Limb (tissue), 2 donors: Measurements from ENCODE around the gene WNT4.
A peak's percentile ranks its signal among the peaks of the same experiment; 100 is the strongest.

ENCODE experiments used
- DNase-seq, 2 donors: peaks; one replicate each; pipeline ENCODE4 v3.0.0-alpha.2; 2016; ENCODE audit errors: extremely low spot score in 2 of 2

Gene WNT4

GRCh38 chr1:22143065-22144033, at the start of gene WNT4:
Gene WNT4, minus strand, starts transcription at chr1:22143097. Its CDS starts 175 bp downstream, at chr1:22142922.
- peak in 1 of 2 donors; percentile 66 for DNase-seq

DNA sequence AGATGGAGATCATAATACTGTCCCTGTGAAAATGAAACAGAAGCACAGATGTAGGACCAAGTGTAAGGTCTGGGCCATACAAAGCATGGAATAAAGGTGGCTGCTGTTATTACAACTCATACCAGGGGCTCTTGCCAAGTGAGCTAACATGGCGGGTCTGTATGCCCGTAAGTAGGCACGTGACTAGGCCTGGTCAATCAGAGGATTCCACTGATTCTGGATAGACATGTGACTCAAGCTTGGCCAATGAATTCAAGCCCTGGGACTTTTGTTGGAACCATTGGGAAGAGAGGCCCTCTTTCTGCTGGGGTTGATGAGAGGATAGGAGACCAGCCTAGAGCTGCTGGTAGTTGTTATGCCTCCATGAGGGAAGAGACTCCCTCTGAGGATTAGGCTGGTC, 47.8 kb upstream of the WNT4 start:
- no peak for DNase-seq

DNA sequence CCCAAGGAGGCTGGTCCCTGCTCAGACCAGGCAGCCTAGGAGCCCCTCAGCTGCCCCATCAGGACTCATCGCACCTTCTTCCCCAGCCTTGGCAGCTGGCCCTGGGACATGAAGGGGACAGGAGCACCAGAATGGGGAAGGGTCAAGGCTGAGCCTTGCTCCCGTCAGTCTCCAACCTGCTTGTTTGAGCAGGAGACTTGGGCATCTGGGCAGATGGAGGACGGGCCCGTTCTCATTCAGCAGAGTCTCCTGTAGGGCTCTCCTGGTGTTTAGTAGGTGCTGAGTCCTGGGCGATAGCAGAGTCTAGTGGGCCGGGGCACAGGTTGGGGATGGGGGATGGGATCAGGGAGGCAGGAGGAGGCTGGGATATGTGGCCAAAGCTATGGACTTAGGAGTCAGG, 47.4 kb upstream of the WNT4 start:
- no peak for DNase-seq

DNA sequence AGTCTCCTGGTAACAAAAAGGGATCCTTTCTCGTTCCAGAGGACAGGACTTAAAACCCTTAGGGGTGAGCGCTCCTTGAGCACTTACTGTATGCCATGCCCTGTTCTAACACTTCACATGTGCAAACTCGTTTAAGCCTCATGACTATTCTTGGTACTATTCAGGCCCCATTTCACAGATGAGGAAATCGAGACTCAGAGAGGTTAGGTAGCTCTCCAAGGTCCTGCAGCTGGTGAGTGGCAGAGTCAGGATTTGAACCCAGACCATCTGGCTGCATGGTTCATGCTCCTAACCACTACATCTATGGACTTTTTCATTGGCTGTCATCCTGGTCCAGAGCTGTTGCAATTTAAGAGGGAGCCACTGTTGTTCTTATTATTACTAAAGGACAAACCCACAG, 46.7 kb upstream of the WNT4 start:
- no peak for DNase-seq

DNA sequence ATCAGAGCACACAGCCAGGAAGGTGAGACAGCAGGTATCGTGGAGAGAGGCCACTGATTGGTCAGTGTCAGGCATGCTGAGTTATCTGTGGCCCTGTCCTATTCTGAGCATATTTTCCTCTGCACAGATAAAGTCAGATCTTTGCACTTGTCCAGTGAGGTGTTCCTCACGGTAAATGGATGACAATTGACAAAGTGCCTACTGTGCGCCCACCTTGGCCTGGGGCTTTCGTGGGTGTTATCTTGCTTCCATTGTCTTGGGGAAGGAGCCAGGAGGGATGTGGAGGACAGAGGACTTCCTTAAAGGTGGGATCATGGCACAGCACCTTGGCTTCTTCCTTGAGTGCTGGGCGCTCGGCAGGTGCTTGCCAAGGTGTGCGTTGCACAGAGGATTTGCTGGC, 46.0 kb upstream of the WNT4 start:
- no peak for DNase-seq

GRCh38 chr1:22188436-22188835, 45.5 kb upstream of the WNT4 start:
- no peak for DNase-seq

DNA sequence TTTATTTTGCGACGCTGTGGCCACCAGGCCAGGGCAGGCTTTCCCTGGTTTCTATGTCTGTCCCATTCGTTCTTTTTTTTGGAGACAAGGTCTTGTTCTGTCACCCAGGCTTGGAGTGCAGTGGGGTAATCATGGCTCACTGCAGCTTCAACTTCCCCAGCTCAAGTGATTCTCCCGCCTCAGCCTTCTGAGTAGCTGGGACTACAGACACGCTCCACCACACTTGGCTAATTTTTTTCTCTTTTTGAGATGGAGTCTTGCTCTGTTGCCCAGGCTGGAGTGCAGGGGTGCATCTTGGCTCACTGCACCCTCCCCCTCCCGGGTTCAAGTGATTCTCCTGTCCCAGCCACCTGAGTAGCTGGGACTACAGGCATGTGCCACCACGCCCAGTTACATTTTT, 43.4 kb upstream of the WNT4 start:
- no peak for DNase-seq

GRCh38 chr1:22184892-22185612, 42.2 kb upstream of the WNT4 start:
- peak; percentile 44 to 78 for DNase-seq

DNA sequence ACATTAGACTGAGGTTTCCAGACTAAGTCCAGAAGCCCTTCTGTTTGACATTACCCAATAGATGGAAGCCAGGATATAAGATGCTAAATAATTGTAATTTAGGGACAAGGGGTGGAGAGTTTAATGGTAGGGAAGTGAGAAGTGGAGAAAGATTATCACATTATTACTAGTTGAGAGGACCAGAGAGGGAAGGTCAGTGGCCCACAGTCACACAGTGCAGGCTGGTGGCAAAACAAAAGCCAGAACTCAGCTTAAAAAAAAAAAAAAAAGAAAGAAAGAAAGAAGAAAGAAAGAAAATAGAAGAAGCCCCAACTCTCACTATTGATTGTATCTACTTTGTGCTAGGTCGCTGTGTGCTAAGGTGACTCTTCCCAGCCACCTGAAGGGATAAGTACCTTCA, 41.6 kb upstream of the WNT4 start:
- DNase-seq, result no peak

- no peak for DNase-seq
Measured at GRCh38 chr1:22182715-22183114, 39.8 kb upstream of the WNT4 start.

GRCh38 chr1:22179197-22179803, 36.4 kb upstream of the WNT4 start:
- DNase-seq, result no peak

- DNase-seq, result no peak
Measured at GRCh38 chr1:22177354-22178003, 34.6 kb upstream of the WNT4 start.

DNA sequence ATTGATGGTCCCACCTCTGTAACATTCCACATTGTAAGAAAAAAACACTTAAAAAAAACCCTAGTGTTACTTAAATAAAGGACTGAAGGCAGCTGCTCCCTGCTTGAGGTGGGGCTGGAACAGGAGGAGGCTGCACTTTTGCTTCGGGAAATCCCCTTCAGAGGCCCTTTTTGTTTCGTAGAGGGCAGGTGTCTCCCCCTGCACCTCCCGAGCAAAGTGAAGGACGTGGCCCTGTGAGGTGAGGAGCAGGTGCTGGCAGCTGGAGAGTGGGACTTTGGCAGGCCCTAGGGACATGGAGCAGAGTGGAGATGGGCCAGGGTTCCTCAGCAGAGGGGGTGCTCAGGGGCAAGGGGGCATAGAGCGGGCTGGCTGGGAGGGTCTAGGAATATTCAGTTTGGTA, 33.4 kb upstream of the WNT4 start:
- no peak for DNase-seq

DNA sequence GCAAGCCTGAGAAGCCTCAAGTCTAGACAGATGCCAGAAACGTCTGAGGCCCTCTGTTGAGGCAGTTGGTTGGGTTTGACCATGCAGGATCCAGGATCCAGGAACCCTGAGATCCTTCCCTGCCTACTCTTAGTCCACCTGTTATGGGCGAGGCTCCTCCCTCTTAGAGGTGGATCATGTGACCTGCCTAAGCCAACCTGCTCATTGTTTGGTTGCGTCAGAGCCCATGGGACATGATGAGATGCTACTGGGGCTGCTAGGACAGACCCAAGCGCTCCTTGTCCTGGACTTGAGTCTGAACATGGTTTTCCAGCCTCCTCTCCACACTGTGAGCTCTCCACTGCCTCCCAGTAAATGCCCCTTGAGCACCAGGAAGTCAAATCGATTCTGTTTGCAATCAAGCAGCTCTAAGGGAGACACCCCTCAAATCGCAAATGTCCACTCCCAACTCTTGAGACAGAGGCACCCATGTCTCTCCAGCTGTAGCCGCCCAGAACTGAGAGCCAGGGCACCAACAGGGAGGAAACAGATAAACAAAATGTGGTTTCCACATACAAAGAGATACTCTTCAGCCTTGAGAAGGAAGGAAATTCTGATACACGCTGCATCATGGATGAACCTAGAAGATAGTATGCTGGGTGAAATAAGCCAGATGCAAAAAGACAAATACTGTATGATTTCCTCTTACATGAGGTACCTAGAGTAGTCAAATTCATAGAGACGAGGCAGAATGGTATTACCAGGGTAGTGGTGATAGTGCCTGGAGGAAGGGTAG, 31.7 kb upstream of the WNT4 start:
- no peak for DNase-seq

DNA sequence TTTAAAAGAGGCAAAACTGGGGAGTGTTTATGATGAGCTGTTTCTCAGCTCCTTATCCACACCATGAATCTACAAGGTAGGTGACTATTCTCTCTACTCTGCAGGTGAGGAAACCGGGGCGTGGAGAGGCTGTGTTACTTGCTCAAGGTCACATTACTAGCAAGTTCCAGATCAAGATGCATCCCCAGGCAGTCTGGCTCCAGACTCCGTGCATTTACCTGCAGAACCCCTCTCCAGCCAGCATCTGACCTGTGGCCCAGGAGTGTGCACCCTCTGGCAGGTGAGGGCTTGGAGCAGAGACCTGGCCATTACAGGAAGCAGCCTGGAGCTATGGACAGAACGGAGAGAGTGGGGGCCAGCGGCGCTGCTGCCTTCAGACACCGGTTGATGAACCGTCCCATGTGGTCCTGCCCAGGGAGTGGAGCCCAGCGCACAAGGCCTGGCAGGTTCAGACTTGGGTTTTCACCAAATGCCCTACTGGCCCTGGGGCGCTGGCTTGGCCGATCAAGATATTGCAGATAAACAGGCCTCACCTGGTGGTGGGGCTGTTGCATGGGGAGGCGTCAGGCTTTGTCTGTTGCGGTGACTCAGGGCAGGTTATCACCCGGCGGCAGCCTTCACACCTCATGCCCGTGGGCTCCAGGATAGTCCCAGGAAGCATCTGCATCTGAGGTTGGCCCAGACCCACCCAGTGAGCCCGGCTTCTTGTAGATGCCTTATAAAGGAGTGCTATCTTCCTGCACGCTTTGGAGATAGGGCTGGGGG, 29.2 kb upstream of the WNT4 start:
- no peak for DNase-seq

DNA sequence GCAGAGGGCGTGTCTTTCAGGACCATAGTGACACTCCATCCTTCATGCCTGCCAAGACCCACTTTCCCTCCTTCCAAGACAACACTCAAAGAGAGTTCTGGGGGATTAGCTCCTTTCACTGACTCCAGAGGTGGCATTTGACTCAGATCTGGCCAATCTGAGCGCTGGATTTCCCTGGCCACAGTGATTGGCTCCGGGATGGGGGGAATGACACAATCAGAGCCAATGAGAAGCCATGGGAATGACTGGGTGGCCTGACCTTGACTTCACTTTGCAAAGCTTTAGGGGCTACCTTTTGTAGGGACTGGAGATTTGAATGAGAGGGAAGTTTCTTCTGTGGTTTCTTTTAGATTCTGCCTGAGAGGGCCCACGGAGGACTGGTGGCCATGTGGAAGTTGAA, 26.9 kb upstream of the WNT4 start:
- DNase-seq, result no peak

DNA sequence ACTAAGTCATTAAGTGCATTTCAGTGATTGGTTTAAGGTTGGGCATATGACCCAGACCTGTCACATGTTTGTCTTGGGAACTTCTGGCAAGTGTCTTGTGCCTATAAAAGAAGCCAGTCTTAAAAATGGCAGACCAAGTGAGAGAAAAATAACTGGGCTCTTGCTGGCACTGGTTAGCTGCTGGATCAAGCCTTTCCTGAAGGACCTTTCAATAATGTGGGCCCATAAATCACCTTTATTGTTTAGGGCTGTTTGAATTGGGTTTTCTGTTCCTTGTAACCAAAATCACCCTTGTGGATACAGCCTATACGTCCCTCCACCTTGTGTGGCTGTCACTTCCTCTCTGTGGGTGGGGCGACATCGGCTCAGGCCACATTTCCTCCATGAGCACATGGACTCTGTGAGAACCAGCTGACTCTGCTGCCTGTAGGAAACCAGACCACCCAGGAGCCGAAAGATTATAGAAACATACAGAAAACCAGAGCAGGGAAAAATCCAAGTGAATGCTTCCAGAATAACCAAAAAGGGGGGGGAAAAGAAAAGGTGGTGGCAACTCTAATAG, 25.6 kb upstream of the WNT4 start:
- no peak for DNase-seq

GRCh38 chr1:22166439-22166838, 23.5 kb upstream of the WNT4 start:
- no peak for DNase-seq

- no peak for DNase-seq
Measured at GRCh38 chr1:22164841-22165808, 22.2 kb upstream of the WNT4 start.
